Measurements from ENCODE around the gene CYB5B.

CYB5B gene

GRCh38 chr16:69509125-69509524 is 84.7 kb downstream of the CYB5B start:
- Histone ChIP-seq H3K4ac (ENCODE audit: low read depth, low read length) (no peak overlapping the region), H2AK5ac (ENCODE audit: low read length) (no peak overlapping the region), H3K27ac (ENCODE audit: low read depth, low read length) (no peak overlapping the region), H2BK120ac (ENCODE audit: low read depth, low read length) (no peak overlapping the region), H3K36me3 (ENCODE audit: control insufficient read depth, insufficient read depth, low read length) (no peaks in the 10 kb centered on the region), H3K79me2 (ENCODE audit: control insufficient read depth, insufficient read depth, low read length) (no peaks in the 10 kb centered on the region), H2BK15ac (replicated peaks; ENCODE audit: low read depth) (no peak overlapping the region), H4K5ac (ENCODE audit: low read length) (no peak overlapping the region), H3K4me1 (ENCODE audit: control insufficient read depth, low read depth, low read length) (peaks cover 3% of the 10 kb centered on the region), H4K8ac (ENCODE audit: low read depth, low read length) (no peak overlapping the region), H3K4me3 (ENCODE audit: low read length) (no peak overlapping the region), H3K4me2 (ENCODE audit: low read length) (no peak overlapping the region), H3K79me1 (ENCODE audit: low read length) (no peaks in the 10 kb centered on the region), H3K18ac (ENCODE audit: low read length) (no peak overlapping the region), H3K23ac (ENCODE audit: low read length) (no peak overlapping the region), H3K27me3 (ENCODE audit: insufficient read depth, low read length, poor library complexity) (no peaks in the 10 kb centered on the region), H3K56ac (ENCODE audit: low read length) (no peak overlapping the region), H2BK5ac (ENCODE audit: low read length) (no peak overlapping the region), H3K9ac (ENCODE audit: low read length) (no peak overlapping the region)
- no peak for DNase-seq
- WGBS (ENCODE audit: extremely low coverage, insufficient coverage, low lambda C conversion rate): no CpG with 5 or more reads among the region's 5 CpGs

GRCh38 chr16:69511651-69512050 is 87.2 kb downstream of the CYB5B start:
- H3K4me2 ChIP-seq (ENCODE audit: low read length): no peak overlapping the region
- no peak overlapping the region for H3K4ac ChIP-seq (ENCODE audit: low read depth, low read length)
- H3K56ac ChIP-seq (ENCODE audit: low read length): no peak overlapping the region
- no peak overlapping the region for H3K9ac ChIP-seq (ENCODE audit: low read length)
- WGBS (ENCODE audit: extremely low coverage, insufficient coverage, low lambda C conversion rate): no CpG with 5 or more reads among the region's 4 CpGs
- H3K79me2 ChIP-seq (ENCODE audit: control insufficient read depth, insufficient read depth, low read length): no peaks in the 10 kb centered on the region
- no peak for DNase-seq
- H3K23ac ChIP-seq (ENCODE audit: low read length): no peak overlapping the region
- H3K18ac ChIP-seq (ENCODE audit: low read length): no peak overlapping the region
- no peak overlapping the region for H3K27ac ChIP-seq (ENCODE audit: low read depth, low read length)
- no peak overlapping the region for H3K4me3 ChIP-seq (ENCODE audit: low read length)
- H3K4me1 ChIP-seq (ENCODE audit: control insufficient read depth, low read depth, low read length): peaks cover 3% of the 10 kb centered on the region
- no peak overlapping the region for H2BK5ac ChIP-seq (ENCODE audit: low read length)
- H3K79me1 ChIP-seq (ENCODE audit: low read length): no peaks in the 10 kb centered on the region
- H4K8ac ChIP-seq (ENCODE audit: low read depth, low read length): no peak overlapping the region
- no peaks in the 10 kb centered on the region for H3K27me3 ChIP-seq (ENCODE audit: insufficient read depth, low read length, poor library complexity)
- no peaks in the 10 kb centered on the region for H3K36me3 ChIP-seq (ENCODE audit: control insufficient read depth, insufficient read depth, low read length)
- H2BK15ac ChIP-seq (replicated peaks; ENCODE audit: low read depth): no peak overlapping the region
- H2BK120ac ChIP-seq (ENCODE audit: low read depth, low read length): no peak overlapping the region
- H4K5ac ChIP-seq (ENCODE audit: low read length): no peak overlapping the region
- no peak overlapping the region for H2AK5ac ChIP-seq (ENCODE audit: low read length)

- H3K4ac ChIP-seq (ENCODE audit: low read depth, low read length): no peak overlapping the region
- no peak overlapping the region for H4K8ac ChIP-seq (ENCODE audit: low read depth, low read length)
- H2BK5ac ChIP-seq (ENCODE audit: low read length): no peak overlapping the region
- H2BK15ac ChIP-seq (replicated peaks; ENCODE audit: low read depth): no peak overlapping the region
- no peaks in the 10 kb centered on the region for H3K4me1 ChIP-seq (ENCODE audit: control insufficient read depth, low read depth, low read length)
- no peaks in the 10 kb centered on the region for H3K79me1 ChIP-seq (ENCODE audit: low read length)
- peak; percentile 47 for DNase-seq
- H3K9ac ChIP-seq (ENCODE audit: low read length): no peak overlapping the region
- H4K5ac ChIP-seq (ENCODE audit: low read length): no peak overlapping the region
- H3K4me2 ChIP-seq (ENCODE audit: low read length): no peak overlapping the region
- no peak overlapping the region for H3K4me3 ChIP-seq (ENCODE audit: low read length)
- no peak overlapping the region for H2BK120ac ChIP-seq (ENCODE audit: low read depth, low read length)
- no peak overlapping the region for H3K27ac ChIP-seq (ENCODE audit: low read depth, low read length)
- H3K23ac ChIP-seq (ENCODE audit: low read length): no peak overlapping the region
- no peak overlapping the region for H3K56ac ChIP-seq (ENCODE audit: low read length)
- no peak overlapping the region for H2AK5ac ChIP-seq (ENCODE audit: low read length)
- no peaks in the 10 kb centered on the region for H3K27me3 ChIP-seq (ENCODE audit: insufficient read depth, low read length, poor library complexity)
- H3K36me3 ChIP-seq (ENCODE audit: control insufficient read depth, insufficient read depth, low read length): no peaks in the 10 kb centered on the region
- H3K18ac ChIP-seq (ENCODE audit: low read length): no peak overlapping the region
- WGBS (ENCODE audit: extremely low coverage, insufficient coverage, low lambda C conversion rate): no CpG with 5 or more reads among the region's 2 CpGs
- no peaks in the 10 kb centered on the region for H3K79me2 ChIP-seq (ENCODE audit: control insufficient read depth, insufficient read depth, low read length)
These were observed 89.0 kb downstream of the CYB5B start for GRCh38 chr16:69513180-69513966.

- Histone ChIP-seq H3K4me1 (ENCODE audit: control insufficient read depth, low read depth, low read length) (no peaks in the 10 kb centered on the region), H3K4ac (ENCODE audit: low read depth, low read length) (no peak overlapping the region), H3K18ac (ENCODE audit: low read length) (no peak overlapping the region), H3K4me3 (ENCODE audit: low read length) (no peak overlapping the region), H2BK5ac (ENCODE audit: low read length) (no peak overlapping the region), H3K23ac (ENCODE audit: low read length) (no peak overlapping the region), H3K79me1 (ENCODE audit: low read length) (no peaks in the 10 kb centered on the region), H3K27me3 (ENCODE audit: insufficient read depth, low read length, poor library complexity) (no peaks in the 10 kb centered on the region), H3K56ac (ENCODE audit: low read length) (no peak overlapping the region), H2AK5ac (ENCODE audit: low read length) (no peak overlapping the region), H3K27ac (ENCODE audit: low read depth, low read length) (no peak overlapping the region), H3K36me3 (ENCODE audit: control insufficient read depth, insufficient read depth, low read length) (no peaks in the 10 kb centered on the region), H2BK120ac (ENCODE audit: low read depth, low read length) (no peak overlapping the region), H4K8ac (ENCODE audit: low read depth, low read length) (no peak overlapping the region), H3K4me2 (ENCODE audit: low read length) (no peak overlapping the region), H4K5ac (ENCODE audit: low read length) (no peak overlapping the region), H3K79me2 (ENCODE audit: control insufficient read depth, insufficient read depth, low read length) (no peaks in the 10 kb centered on the region), H3K9ac (ENCODE audit: low read length) (no peak overlapping the region), H2BK15ac (replicated peaks; ENCODE audit: low read depth) (no peak overlapping the region)
- WGBS (ENCODE audit: extremely low coverage, insufficient coverage, low lambda C conversion rate): no CpG with 5 or more reads among the region's 6 CpGs
- no peak for DNase-seq
These were observed 89.9 kb downstream of the CYB5B start for GRCh38 chr16:69514356-69514755.
